Measurements from ENCODE around the gene PPARG. TPM values are rescaled to one million over a fixed set of nuclear protein-coding genes. Genes with fewer than 3 reads are reported as not detected.

The PPARG gene
- total RNA-seq, 1 experiment from 2014 or later = 7.1 TPM

DNA sequence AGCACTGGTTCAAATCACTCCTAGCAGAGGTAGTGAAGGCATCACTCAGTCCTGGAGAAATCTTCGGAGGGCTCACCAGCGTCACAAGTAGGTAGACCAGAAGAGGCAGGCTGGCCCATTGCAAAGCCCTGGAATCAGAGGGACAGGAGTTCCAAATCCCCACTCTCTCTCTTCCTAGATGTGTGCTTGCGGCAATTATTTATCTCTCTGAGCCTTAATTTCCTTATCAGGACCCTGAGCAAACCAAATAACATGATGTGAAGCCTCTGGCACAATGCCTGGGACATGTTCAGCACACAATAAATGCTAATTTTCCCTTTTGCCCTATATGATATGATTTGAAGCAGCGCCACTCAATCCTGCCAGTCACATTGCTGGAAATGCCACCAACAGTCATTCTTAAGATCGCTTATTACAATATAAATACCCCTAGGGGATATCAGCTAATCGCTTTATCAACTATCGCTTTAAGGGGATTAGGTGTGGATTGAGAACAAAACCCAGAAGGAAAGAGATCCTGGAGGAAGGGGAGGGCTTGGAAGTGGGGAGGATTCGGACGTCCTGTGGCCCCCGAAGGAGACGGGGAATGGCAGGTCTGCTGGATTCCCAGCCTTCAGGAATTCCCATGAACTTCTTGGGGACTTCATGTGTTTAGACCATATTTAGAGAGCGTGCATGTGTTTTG is 135.9 kb downstream of the PPARG start:
- Mint-ChIP-seq H3K27ac (ENCODE audit: low read depth, unreplicated experiment) (no peak overlapping the region), H3K4me1 (ENCODE audit: insufficient read depth, unreplicated experiment) (no peaks in the 10 kb centered on the region), H3K4me3 (ENCODE audit: unreplicated experiment) (no peak overlapping the region), H3K36me3 (ENCODE audit: insufficient read depth, unreplicated experiment) (no peaks in the 10 kb centered on the region), H3K27me3 (ENCODE audit: insufficient read depth, unreplicated experiment) (no peaks in the 10 kb centered on the region), H3K9me3 (ENCODE audit: unreplicated experiment) (no peaks in the 10 kb centered on the region)
- no TSS peak for BruUV-seq (replicated peaks)
- intact Hi-C loops (cut with micrococcal nuclease) = no loop called here
- no peak for DNase-seq (ENCODE audit: unreplicated experiment)
- ChIA-PET CTCF (interaction anchor here (0.6 kb wide), 1 partner anchor 249 kb away, joined by 3 read pairs; no protein-coding TSS in a partner anchor), POLR2A (no interaction called here)
- TF ChIP-seq, protein P1, sequence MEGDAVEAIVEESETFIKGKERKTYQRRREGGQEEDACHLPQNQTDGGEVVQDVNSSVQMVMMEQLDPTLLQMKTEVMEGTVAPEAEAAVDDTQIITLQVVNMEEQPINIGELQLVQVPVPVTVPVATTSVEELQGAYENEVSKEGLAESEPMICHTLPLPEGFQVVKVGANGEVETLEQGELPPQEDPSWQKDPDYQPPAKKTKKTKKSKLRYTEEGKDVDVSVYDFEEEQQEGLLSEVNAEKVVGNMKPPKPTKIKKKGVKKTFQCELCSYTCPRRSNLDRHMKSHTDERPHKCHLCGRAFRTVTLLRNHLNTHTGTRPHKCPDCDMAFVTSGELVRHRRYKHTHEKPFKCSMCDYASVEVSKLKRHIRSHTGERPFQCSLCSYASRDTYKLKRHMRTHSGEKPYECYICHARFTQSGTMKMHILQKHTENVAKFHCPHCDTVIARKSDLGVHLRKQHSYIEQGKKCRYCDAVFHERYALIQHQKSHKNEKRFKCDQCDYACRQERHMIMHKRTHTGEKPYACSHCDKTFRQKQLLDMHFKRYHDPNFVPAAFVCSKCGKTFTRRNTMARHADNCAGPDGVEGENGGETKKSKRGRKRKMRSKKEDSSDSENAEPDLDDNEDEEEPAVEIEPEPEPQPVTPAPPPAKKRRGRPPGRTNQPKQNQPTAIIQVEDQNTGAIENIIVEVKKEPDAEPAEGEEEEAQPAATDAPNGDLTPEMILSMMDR (IDR thresholded peaks at IDR 0.05; ENCODE audit: unreplicated experiment) = no peak

DNA sequence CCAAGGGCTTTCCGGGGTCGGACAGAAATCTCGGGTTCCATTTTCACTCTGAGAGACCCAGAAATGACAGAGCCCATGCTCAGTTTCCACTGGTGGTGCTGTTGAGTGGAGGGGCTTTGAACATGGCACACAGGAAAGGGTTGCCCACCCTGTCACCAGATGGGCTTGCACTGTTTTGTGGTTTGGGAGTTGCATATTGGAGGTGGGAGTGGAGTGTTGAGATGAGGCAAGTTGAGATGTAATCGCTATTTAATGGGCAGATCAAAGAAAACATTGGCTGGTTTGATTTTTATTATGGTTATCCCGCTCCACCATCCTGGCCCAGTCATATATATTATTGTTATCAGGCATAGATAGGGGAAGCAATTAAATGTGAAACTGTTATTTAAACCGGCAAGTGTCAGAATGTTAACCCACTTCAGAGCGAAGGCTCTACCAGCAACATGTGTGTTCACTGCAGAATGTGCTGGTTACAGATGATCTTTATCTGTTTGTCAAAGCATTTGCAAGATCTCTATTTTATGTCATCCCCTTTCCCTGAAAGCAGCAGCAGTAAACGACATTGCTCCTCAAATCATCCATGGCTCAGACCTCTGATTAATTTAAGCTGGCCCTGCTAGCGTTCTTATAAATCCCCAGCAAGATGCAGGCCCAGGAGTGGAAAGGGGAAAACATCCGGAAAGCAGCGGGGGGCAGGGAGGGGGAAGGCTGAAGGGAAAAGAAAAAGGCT is 137.1 kb downstream of the PPARG start:
- Mint-ChIP-seq H3K27me3 (ENCODE audit: insufficient read depth, unreplicated experiment) (no peaks in the 10 kb centered on the region), H3K36me3 (ENCODE audit: insufficient read depth, unreplicated experiment) (peaks cover 7% of the 10 kb centered on the region), H3K27ac (ENCODE audit: low read depth, unreplicated experiment) (no peak overlapping the region), H3K4me3 (ENCODE audit: unreplicated experiment) (no peak overlapping the region), H3K4me1 (ENCODE audit: insufficient read depth, unreplicated experiment) (no peaks in the 10 kb centered on the region), H3K9me3 (ENCODE audit: unreplicated experiment) (no peaks in the 10 kb centered on the region)
- ChIA-PET POLR2A (no interaction called here), CTCF (interaction anchor here (0.6 kb wide), 1 partner anchor 250 kb away, joined by 3 read pairs; no protein-coding TSS in a partner anchor)
- BruUV-seq (replicated peaks) = no TSS peak
- DNase-seq (ENCODE audit: unreplicated experiment) = no peak
- TF ChIP-seq, protein P1 (IDR thresholded peaks at IDR 0.05; ENCODE audit: unreplicated experiment) = no peak
- intact Hi-C loops (cut with micrococcal nuclease) = no loop called here

DNA sequence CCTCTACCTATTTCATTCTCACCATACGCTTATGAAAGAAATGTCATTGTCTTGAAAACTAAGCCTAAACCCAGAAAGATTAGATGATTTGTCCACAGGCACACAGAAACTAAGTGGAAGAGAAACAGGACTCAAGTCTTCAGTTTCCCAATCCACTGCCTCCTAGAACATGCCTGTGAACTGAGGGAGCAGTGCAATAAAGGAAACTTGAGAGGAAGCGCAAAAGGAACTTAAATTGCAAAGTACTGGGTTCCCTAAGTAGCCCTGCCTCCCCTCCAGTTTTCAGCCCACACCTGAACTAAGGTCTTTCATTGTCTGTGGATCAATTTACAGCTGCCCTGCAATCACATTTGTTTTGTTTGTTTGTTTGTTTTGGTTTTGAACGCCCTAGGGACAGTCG is 138.7 kb downstream of the PPARG start:
- ChIA-PET POLR2A (no interaction called here), CTCF (interaction anchor here (1.0 kb wide), 1 partner anchor 251 kb away, joined by 3 read pairs; no protein-coding TSS in a partner anchor)
- Mint-ChIP-seq H3K36me3 (ENCODE audit: insufficient read depth, unreplicated experiment) (peaks cover 7% of the 10 kb centered on the region), H3K4me1 (ENCODE audit: insufficient read depth, unreplicated experiment) (no peaks in the 10 kb centered on the region), H3K27me3 (ENCODE audit: insufficient read depth, unreplicated experiment) (no peaks in the 10 kb centered on the region), H3K27ac (ENCODE audit: low read depth, unreplicated experiment) (no peak overlapping the region), H3K4me3 (ENCODE audit: unreplicated experiment) (no peak overlapping the region), H3K9me3 (ENCODE audit: unreplicated experiment) (no peaks in the 10 kb centered on the region)
- TF ChIP-seq, protein P1 (IDR thresholded peaks at IDR 0.05; ENCODE audit: unreplicated experiment) = no peak
- BruUV-seq (replicated peaks) = no TSS peak
- intact Hi-C loops (cut with micrococcal nuclease) = no loop called here
- no peak for DNase-seq (ENCODE audit: unreplicated experiment)

DNA sequence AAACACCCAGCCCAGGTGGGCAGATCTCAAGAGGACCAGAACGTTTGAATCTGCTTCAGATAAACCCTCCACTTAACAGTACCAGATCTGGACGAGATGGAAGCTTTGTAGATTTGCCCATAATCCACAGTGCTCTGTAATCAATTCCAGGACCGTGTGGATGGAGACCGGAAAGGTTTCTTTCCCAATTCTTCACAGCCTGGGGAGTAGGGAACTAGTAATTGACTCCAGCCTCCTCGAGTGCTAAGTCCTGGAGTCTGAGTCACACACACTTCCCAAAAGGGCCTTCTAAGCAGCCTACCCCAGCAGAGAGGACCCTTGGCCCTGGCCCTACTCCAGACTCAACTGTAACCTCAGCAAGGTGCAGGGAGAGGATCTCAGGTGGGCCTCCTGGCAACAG is 139.3 kb downstream of the PPARG start:
- DNase-seq (ENCODE audit: unreplicated experiment) = no peak
- POLR2A ChIA-PET = interaction anchor here (0.7 kb wide), 1 partner anchor 896 kb away, joined by 3 read pairs; no protein-coding TSS in a partner anchor
- no peak overlapping the region for H3K27ac Mint-ChIP-seq (ENCODE audit: low read depth, unreplicated experiment)

More for the DNA sequence above, 139.3 kb downstream of the PPARG start:
- no peak overlapping the region for H3K4me3 Mint-ChIP-seq (ENCODE audit: unreplicated experiment)
- TF ChIP-seq, protein P1 (IDR thresholded peaks at IDR 0.05; ENCODE audit: unreplicated experiment) = no peak
- intact Hi-C loops (cut with micrococcal nuclease) = no loop called here
- CTCF ChIA-PET = no interaction called here
- peaks cover 7% of the 10 kb centered on the region for H3K36me3 Mint-ChIP-seq (ENCODE audit: insufficient read depth, unreplicated experiment)
- H3K9me3 Mint-ChIP-seq (ENCODE audit: unreplicated experiment) = no peaks in the 10 kb centered on the region
- H3K27me3 Mint-ChIP-seq (ENCODE audit: insufficient read depth, unreplicated experiment) = no peaks in the 10 kb centered on the region
- BruUV-seq (replicated peaks) = no TSS peak
- no peaks in the 10 kb centered on the region for H3K4me1 Mint-ChIP-seq (ENCODE audit: insufficient read depth, unreplicated experiment)

Data from MCF 10A (cell line).